GM19239 (cell line): ENCODE results near the gene PARG.
"Not testable (repeated sequence)": the region's sequence is repeated elsewhere in the genome, so short reads cannot be mapped to it uniquely, and the experiment has no call there.

Source experiments
- DNase-seq: peaks from one replicate; pipeline ENCODE4 v3.0.0; 2011; ENCODE audit warnings: low spot score; ENCODE audit not compliant: insufficient read length
- FAIRE-seq: peaks from 2 replicates; lab custom pipeline; 2011; peaks lifted over from hg19 to GRCh38; lab: Jason Lieb, UNC

PARG gene

GRCh38 chr10:49941447-49942338, at the start of gene PARG, which contains the start of gene TIMM23B:
PARG (minus strand) TSS chr10:49942027; CDS start chr10:49941725, 302 bp downstream.
TIMM23B (plus strand) TSS chr10:49942053; CDS start chr10:49942195, 142 bp downstream.
- FAIRE-seq = peak; percentile 90
- peak; percentile 15 for DNase-seq

DNA sequence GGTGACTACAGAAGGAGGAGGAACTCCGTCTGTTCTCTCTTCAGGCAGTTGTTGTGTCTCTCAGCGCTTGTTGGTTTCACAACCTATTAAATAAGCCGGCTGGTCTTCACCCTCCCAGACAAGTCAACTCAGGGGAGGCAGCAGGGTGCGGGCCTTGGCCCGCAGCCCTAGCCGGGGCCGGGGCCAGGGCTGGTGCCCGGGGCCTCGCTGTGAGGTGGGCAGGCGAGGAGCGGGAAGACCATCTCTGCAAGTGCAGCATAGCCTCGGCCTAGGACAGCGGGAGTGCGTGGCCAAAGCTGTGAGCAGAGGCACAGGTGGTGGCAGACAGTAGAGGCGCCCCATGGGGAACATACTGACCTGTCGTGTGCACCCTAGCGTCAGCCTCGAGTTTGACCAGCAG, 46.5 kb upstream of the PARG start, which contains the start of gene AGAP6:
AGAP6 (plus strand) TSS at position 31 of the 400 bp plus-strand sequence; CDS start at position 341, 310 bp downstream.
- not testable (repeated sequence) for FAIRE-seq, DNase-seq

- FAIRE-seq = not testable (repeated sequence)
Observed at GRCh38 chr10:49987207-49987606, 45.4 kb upstream of the PARG start.

GRCh38 chr10:49977756-49978155, 35.9 kb upstream of the PARG start:
- FAIRE-seq = not testable (repeated sequence)

More at GRCh38 chr10:49987207-49987606, 45.4 kb upstream of the PARG start:
- not testable (repeated sequence) for DNase-seq

DNA sequence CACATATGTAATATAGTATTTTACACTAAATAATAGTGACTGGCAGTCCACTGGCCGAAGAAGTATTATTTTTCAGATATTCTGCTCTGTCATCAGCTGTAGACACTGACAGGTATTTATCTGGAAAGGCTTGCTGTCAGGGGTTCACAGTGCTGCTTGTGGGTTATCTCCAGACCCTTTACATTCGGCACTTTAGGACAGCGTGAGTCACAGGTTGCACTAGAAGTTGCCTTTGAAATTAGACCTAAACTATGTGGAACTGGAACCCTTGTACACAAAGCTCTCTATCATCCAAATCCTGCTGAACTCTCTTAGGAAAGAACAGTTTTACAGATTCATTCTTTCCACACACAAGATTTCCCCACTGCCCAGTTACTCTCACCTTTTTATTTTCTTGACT, 30.3 kb upstream of the PARG start:
- DNase-seq, FAIRE-seq: not testable (repeated sequence)

More at GRCh38 chr10:49977756-49978155, 35.9 kb upstream of the PARG start:
- not testable (repeated sequence) for DNase-seq

- not testable (repeated sequence) for DNase-seq, FAIRE-seq
Observed at GRCh38 chr10:49971466-49971865, 29.6 kb upstream of the PARG start.

- not testable (repeated sequence) for DNase-seq, FAIRE-seq
Observed at GRCh38 chr10:49970331-49970857, 28.6 kb upstream of the PARG start.

GRCh38 chr10:49953122-49953521, 11.3 kb upstream of the PARG start:
- FAIRE-seq = not testable (repeated sequence)

DNA sequence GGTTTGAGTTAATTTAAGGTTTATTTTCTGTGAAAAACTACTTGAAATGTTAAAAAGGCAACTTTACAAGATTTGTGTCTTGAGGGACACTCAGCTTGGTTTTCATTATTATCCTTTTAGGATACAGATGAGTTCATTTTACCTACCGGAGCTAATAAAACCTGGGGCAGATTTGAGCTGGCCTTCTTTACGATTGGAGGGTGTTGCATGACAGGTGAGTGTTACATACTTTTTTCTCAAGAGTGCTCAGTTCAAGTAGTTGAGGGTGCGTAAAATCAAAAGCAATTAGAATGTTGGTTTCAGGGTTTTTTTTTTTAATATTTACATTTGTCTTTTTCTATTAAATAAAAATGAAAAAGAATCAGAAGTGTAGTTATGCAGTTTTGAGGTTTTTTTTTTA, 10.2 kb upstream of the PARG start:
- DNase-seq, FAIRE-seq: not testable (repeated sequence)

More at GRCh38 chr10:49953122-49953521, 11.3 kb upstream of the PARG start:
- not testable (repeated sequence) for DNase-seq

GRCh38 chr10:49948737-49949136, 6.9 kb upstream of the PARG start:
- not testable (repeated sequence) for FAIRE-seq, DNase-seq

GRCh38 chr10:49948142-49948541, 6.3 kb upstream of the PARG start:
- FAIRE-seq = peak; percentile 35

DNA sequence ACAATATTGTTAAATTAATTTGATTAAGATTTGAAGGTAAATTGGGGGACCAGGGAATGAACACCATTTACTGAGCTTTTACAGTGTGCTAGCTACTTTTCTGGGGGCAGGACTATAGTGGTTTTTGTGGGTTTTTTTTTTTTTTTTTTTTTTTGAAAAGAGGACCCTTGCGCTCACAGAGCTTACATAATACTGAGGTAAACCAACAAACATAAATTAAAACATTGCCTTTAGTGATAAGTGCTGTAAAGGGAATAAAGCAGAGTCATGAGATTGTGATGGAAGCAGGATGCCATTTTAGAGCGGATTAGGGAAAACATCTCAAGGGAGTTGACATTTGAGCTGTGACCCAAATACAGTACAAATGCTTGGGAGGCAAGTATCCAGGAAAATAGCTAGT, 1.8 kb upstream of the PARG start:
- not testable (repeated sequence) for FAIRE-seq, DNase-seq

More at GRCh38 chr10:49948142-49948541, 6.3 kb upstream of the PARG start:
- not testable (repeated sequence) for DNase-seq

DNA sequence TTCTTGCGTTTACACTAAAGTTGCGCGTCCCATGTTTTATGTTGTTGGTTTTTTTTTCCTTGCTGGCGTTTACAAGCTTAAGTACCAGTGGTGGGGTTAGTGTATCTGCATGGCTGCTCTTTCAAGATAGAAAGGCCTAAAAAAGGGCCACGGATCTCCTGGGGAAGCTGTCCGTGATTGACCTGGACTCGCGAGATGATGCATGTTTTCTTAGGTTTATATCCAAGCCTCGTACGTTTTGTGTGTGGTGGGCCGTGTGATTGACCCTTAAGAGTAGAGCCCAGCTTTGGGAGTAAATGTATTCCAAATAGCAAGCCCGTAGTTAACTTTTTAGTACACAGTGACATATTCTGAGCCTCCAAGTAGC, 495 bp upstream of the PARG start:
- FAIRE-seq = peak; percentile 79
- not testable (repeated sequence) for DNase-seq

GRCh38 chr10:49931959-49932728, 9.7 kb downstream of the PARG start:
- not testable (repeated sequence) for DNase-seq, FAIRE-seq

- not testable (repeated sequence) for FAIRE-seq, DNase-seq
Observed at GRCh38 chr10:49931276-49931675, 10.6 kb downstream of the PARG start.

- not testable (repeated sequence) for FAIRE-seq, DNase-seq
Observed at GRCh38 chr10:49923572-49923971, 18.3 kb downstream of the PARG start.

- FAIRE-seq, DNase-seq: not testable (repeated sequence)
Observed at GRCh38 chr10:49922041-49922440, 19.8 kb downstream of the PARG start.

- not testable (repeated sequence) for DNase-seq, FAIRE-seq
Observed at GRCh38 chr10:49917927-49918326, 23.9 kb downstream of the PARG start.

DNA sequence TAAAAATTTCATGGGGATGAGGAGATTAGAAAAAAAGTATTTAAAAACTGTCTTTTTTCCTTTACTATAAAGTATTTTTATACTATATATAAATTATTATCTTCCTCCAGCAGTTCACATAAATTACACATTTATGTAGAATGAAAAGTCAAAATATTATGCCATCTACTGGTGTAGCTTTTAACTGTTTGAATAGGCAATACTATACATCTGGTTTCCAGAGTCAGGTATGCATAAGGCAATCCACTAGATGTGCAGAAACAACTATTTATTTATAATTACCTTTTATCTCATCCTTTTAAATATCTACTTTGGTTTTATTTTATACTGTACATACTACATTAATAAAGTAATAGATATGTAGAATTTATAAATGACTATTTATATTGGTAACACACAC, 25.4 kb downstream of the PARG start:
- not testable (repeated sequence) for FAIRE-seq

GRCh38 chr10:49910295-49910694, 31.5 kb downstream of the PARG start:
- not testable (repeated sequence) for FAIRE-seq, DNase-seq

More for the DNA sequence above, 25.4 kb downstream of the PARG start:
- not testable (repeated sequence) for DNase-seq
